ENCODE measurements around the gene UGT1A4.

UGT1A4 gene

DNA sequence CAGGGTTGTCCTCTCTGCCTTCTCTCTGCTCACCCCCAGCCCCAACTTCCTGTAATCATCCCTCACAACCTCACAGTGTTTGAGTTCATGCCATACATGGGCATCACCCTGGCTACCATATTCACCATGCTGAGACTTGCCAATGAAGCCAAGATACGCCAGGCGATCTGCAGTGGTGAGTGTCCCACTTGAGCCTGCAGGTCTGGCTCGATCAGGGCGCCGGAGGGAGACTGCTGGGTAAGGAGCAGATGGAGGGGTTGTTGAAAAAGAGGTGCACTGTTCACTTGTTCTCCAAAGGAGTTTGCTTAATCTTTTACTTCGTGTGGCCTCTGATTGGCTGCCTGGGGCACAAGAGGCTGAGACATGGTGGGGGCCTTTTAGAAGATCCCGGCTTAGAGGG is 74.2 kb downstream of the UGT1A4 start:
- no peak for DNase-seq

DNA sequence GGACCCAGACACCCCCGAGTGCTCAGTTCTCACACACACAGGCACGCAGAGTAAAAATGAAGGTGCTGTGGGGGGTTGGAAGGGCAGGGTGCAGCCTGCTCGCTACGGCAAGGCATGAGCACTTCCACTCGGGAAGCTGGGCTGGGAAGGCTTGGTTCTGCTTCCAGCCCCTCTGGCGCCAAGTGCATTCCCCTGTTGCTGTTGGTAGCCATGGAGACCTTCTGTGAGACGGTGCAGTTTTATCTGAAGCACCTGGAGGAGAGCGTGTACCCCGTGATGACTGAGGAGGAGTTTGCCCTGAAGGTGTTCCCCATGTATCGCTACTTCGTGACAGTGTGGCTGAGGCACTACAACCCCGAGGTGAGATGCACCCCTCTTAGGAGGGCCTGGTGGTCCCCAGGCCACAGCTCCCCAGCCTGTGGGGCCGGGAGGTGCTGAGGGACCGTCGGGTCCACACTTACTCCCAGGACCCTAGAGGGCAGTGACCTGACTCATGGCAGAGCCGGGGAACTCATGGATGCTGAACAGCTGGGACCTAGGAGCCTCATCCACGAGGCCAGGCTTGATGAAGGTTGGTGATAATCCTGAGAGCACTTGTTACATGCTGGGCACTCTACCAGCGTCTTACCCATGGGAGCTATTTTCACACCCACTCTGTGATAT is 75.1 kb downstream of the UGT1A4 start:
- DNase-seq: peak; percentile 81

DNA sequence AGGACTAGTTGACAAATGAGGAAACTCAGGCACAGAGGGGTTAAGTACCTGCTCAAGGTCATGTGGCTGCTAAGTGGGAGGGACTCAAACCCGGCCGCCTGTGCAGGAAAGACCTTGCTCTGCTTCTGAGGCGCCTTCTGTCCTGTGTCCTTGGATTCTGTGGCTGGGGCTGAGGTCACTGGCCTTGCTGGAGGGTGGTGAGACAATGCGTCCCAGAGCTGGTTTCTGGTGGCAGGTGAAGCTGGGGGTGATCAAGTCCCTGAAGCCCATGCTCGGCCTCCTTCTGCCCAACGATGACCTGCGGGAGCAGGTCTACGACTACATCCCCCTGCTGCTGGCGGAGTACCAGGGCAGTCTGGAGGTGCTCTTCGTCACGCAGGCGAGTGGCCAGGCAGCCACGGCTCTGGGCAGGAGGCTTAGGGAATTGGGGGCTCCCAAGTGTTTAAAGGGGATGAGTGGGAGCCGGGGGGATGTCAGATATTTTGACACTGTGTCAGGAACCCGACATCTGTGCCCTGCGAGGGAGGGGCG is 75.7 kb downstream of the UGT1A4 start:
- no peak for DNase-seq

DNA sequence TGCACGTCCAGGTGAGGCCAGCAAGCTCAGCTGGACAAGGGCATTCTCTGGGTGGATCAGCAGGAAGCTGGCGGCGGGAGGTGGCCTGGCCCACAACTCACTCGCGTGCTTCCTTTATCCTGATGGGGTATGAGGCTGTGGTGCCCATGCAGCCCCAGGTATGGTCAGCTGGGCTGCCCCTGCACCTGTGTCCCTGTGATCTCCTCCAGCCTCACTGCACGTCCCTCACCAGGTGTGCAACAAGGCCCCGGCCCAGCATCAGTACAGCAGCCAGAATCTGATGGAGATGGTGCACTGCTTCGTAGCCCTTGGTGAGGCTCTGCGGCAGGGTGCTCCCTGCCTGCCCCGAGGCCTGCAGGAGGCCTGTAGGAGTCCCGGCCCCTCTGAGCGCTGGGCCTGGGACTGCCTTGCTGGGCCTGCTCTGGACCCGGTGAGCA is 77.2 kb downstream of the UGT1A4 start:
- no peak for DNase-seq

DNA sequence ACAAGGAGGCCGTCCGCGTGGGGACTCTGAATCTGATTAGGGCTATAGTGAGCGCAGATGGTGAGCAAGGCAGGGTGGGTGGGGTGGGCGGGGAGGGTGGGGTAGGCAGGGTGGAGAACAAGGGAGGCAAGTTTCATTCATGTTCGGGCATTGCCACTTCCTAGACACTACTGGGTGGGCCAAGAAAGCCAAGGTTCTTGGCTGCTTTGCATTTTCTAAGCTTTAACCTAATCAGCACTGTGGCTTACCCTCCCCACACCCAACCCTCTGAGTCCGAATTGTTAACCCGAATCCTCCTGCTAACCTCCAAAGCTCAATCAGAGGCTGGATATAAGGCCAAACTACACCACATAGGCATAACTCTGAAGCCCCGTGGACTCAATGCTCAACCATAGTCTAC is 77.7 kb downstream of the UGT1A4 start:
- no peak for DNase-seq

DNA sequence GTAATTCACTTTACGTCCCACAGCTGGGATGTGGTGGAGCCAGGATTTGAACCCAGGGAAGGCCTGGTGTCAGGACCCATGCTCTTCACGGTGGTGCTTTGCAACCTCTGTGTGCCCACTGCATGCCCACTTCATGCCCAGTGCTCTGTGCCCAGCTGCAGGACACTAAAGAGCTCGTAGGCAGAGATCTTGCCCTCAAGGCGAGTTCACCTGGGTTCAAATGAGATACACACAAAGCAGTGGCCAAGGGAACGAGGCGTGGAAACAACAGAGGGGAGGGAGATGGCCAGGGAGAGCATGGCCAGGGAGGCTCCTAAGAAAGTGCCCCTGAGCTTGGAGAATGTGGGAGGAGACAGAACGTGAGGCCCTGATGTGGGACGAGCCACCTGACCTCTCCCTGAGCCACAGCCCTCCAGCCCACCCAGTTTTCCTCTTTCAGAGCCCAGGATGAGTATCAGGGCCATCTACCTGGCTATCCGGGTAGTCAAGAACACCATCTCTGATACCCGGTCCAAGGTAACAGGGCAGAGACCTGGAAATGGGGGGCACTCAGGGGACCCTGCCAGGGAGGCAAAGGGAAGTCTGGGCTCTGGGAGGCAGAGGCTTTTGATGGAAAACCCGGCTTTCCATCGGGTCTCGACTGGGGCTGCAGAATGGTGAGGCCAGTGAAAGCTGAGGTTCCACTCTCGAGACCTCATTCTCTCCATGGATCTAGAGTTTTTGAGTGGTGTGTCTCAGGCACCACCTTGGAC is 80.0 kb downstream of the UGT1A4 start:
- DNase-seq: no peak

DNA sequence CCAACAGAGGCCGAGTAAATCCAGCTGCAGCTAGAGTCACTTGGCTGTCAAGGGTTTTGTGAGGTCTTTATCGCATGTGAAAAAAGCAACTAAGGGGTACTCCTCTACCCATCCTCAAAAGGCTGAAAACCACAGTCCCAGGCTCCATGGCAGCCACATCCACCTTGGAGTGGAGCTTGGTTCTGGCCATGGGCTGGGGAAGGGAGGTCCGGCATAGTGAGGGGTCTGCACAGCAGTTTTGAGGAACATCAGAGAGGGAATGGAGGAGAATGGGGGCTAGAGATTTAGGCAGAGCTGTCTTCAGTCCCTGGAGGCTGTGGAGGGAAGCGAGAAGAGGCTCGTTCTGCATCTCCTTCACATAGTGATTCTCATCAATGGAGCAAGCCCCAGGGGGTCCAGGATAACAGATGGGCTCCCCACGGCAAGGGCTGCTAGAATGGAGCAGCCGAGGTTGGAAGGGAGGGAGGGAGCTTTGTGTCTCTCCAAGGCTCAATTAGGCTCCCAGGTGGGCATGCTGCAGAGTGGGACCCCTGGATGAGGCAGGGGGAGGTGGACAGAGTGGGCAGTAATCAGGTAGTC is 80.6 kb downstream of the UGT1A4 start:
- DNase-seq: no peak

DNA sequence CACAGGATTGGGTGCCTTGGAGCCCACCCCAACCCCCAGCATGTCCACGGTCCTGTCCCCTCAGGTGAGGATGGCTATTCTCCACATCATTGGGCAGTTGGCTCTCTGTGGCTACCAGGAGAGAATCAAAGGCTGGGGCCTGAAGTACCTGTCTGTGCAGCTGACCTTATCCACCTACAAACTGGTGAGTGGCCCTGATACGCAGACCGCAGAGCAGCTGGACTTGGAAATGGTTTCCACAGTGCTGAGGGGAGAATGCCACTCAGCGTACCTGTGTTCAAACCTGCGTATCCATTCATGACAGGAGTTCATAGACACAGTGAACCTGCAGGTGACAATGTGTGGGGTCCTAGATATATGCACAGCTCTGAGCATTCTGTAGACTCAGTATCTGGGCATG is 81.2 kb downstream of the UGT1A4 start:
- DNase-seq: no peak

DNA sequence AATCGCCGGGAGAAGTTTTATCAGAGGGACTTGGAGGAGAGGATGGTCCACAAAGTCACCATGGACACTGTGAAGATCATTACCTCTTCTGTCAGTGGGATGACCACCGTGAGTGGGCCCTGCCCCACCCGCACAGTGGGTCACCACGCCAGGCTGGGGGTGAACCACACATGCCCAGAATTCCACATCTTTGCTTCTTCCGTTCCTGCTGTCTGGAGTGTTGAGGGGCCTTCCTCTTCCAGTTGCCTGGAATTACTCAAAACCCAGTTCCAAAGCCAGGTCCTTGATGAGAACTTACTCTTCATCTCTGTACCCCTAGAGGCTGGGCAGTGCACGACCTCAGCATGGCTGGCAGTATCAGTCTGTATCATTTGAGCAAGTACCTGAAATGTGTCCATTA is 81.7 kb downstream of the UGT1A4 start:
- DNase-seq: no peak

DNA sequence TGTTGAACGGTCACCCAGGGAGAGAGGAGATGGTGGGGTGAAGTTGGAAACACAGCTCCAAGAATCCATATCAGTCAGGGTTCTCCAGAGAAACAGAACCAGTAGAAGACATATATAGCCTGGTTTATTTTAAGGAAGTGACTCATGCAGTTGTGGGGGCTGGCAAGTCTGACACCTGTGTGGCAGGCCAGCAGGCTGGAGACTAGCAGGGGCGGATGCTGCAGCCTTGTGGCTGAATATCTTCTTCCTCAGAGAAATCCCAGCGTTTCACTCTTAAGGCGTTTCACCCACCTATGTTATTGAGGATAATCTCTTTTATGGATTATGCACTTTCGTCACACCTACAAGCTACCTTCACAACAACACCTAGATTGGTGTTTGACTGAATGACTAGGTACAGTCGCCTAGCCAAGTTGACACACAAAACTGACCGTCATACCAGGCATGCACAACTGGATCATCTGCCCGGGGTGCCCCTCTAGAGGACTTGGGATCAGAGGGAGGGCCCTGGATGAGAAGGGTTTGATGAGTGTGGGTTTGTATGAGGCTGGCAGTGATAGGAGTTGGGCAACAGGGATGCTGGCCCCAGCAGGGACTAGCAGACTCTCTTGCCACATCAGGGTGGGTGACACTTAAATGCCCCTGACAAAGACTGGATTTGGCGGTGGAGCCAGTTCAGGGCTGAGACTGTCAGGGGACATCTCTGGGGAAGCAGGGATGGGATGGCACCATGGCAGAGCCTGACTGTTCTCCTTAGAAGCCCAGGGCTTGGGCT is 83.0 kb downstream of the UGT1A4 start:
- no peak for DNase-seq

DNA sequence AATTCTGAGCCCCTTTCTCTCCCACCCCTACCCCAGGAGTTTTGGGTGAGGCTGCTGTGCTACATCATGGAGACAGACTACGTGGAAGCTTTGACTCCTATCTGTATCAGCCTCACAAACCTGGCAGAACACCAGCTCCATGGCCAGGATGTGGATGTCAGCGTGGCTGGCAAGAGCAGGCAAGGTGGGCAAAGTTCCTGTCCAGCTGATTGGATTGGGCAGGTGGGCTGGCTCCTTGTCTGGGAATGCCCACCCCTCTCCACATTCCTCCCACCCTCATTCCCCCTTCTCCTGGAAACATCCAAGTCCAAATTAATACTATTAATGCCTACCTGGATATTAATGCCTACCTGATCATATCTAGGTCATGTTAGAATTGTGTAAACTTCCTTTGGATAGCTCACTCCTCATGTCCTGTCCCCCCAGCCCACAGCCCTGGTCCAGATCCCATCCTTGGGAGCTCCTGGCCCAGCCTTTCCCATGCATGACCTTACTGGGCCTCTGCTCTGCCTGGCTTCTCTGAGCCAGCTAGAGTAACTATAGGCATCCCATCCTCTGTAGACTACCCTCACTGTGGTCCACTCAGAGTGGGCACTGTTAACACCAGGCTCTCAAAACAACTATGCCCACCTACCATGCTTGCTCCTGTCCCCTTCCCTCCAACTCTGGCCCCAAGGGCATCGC is 83.7 kb downstream of the UGT1A4 start:
- DNase-seq: no peak

DNA sequence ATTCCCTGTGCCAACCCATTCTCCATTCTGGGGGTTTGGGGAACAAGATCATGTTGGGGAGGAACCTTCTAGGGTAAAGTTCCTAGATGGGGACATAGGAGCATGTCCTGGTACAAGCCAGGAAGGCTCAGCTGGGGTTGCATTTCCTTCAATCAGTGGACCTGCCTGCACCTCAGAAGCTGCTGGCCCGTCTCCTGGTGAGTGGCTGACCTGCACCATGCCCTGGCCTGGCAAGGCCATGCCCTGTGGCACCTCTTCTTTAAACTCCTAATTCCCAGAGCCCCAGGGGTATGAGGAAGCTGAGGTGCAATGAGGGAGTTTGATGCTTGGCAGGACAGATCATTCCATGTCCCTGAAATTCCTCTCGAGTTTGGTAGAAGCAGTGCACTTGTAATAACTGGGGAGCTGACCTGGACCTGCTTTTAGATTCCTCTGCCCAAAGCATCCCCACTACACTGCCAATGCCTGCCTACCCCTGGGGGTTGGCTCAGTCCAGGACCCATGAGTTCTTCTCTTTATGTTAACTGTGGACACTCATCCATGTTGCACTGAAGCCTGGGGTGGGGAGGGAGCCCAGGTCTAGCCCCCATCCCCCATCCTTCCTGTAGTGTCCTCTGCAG is 84.9 kb downstream of the UGT1A4 start:
- no peak for DNase-seq

DNA sequence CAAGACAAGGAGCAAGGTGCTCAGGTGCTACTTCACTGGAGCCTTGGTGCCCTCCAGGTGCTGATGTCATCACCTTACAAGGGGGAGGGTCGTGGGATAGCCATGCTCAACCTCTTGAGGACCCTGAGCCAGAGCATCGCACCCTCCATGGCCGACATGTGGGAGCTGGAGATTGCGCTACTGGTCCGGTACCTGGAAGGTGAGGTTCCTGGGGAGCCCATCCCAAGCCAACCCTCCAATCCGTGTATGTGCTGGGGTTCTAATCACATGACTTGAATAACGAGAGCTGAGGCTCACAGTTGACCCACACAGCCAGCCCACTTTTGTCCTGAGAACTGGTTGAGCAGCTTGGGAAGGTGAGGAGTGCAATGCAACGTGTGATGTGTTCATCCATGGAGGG is 85.5 kb downstream of the UGT1A4 start:
- no peak for DNase-seq

DNA sequence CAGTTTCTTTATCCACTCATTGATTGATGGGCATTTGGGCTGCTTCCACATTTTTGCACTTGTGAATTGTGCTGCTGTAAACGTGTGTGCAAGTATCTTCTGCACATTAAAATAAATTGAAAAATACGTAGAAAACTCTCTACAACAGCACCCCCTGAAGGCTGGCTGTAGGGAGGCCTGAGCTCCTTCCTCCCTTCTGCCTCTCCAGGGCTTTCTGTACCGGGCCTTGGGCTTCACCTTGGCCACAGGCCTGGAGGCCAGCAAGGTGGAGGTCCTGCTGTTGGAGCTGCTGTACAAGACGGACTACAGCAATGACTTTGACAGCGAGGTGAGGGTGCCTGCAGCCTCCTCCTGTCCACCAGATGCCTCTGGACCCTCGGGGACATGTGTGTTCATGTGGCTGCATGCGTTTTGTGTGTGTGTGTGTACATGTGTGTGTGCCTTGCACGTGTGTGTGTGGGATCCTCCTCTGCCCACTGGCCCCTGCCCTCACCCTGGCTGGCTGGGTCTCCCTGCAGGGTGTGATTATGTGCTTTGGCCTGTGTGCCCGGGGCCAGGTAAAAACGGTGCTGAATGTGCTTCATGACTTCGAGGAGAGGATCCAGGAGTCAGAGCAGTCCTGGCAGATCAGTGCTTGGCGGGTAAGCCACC is 88.8 kb downstream of the UGT1A4 start:
- DNase-seq: no peak

DNA sequence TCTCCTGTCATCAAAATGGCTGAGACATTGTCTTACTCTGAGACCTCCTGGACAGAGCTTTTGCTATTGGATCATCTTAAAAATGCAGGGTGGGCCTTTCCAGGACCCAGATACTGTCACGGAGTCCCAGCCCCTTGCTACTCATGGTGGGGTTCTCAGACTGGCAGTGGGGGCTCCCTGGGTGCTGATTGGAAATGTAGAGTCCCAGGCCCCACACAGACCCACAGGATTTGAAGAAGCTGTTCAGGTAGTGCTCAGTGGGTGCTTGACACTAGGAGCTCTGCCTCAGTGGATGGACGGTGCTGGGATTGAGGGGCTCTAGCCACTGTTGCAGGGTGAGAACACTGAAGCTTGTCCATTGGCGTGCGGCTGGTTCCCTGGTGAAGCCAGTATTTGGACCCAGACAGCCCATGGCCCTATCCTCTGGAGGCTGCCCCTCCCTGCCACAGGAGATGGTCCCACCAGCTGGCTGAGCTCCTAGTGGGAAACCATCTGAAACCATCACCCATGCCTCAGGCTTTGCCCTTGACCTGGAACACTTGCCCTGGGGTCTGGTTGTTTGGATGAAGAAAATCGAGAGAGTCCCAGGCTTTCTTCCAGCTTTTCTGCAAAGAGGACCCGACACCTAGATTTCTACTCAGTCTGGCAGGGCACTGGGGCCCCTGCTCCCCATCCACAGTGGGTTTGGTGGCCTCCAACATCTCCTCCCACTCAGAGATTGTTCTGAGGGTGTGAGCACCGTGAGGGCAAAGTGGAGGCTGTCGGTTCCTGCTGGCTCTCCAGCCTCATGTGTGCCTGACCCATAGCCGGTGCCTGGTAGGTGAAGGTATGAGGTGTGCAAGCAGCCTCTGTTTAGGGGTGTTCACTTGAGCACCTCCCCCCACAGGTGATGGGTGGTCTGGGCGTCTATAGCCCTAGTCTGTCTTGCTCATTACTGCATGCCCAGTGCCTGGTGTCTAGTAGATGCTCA is 89.7 kb downstream of the UGT1A4 start:
- no peak for DNase-seq

DNA sequence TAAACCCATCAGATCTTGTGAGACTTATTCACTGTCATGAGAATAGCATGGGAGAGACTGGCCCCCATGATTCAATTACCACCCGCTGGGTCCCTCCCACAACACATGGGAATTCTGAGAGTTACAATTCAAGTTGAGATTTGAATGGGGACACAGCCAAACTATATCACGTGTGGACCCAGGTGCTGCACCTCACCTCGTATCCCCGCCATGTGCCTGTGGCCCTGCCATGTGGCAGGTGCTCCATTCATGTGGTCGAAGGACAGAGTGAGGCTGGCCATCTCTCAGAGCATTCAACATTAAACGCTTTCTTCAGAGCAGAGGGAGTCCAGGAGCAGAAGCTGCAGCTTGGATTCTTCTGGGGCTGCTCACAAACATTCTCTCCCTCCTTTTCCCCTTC is 91.8 kb downstream of the UGT1A4 start:
- no peak for DNase-seq

DNA sequence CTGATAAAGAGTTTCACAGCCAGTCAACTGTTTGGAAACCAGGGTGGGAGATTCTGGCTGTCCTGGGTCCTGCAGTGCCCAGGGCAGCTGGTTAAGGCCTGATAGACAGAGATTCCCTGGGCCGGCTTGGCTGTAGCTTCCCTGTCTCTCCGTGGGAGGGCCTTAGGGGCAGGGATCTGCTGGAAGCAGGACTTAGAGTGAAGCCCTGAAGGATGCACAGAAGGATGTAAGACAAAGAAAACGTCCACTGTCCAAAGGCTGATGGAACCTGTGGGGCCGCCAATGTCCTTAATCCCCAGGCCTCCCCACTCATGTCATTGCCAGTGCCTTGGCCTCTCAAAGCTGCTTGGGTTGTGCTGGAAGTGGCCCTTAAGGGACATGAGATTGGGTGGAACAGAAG is 92.6 kb downstream of the UGT1A4 start:
- DNase-seq: no peak

DNA sequence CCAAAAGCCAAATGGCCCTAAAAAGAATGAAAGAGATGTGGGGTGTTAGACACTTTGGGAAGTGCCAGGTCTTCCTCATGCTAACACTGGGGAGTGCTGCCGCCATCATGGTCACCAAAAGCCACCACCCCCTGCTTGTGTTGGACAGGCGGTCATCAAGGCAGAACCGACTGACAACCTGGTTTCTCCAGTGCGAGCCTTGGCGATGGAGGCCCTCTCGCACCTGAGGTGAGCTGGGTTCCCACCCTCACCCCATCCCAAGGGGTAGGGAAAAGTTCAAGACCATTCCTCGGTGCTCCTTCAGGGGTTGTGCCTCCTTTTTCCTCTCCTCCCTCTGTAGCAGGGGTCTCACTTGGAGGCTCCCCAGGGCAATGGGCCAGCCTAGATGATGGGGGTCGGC is 93.2 kb downstream of the UGT1A4 start:
- no peak for DNase-seq

DNA sequence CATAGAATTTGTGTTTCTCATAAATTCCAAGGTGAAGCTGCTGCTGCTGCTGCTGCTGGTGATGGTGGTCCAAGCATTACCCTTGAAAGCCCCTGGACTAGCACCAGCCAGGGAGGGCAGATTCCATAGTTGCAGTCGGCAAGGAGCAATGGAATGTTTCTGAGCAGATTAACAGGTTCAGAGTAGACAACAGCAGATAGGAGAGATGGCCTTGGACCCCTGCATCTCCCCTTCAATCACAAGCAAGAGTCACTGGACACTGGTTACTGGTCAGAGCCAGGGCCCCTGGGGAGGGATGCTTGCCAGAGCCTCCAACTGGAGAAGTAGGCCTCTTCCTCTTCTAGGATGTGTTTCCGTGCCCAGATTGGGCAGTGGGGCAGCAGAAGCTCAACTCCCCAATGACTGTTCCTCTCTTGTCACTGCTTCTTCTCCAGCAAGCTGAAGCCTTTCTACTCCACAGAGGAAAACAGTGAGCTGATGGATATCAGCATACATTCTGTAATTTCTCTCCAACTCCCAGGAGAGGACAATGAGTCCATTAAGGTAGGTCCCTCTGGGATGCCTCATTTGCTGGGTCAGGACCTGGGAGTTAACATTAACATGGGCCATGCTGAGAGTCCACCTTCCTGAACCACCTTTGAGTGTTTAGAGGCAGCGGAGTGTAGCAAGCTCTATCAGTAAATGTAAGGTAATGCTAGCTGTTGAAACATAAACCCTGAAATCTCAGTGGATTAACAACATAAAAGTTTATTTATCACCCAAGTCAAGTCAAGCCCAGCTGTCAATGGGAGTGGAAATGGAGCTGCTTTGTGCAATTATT is 94.9 kb downstream of the UGT1A4 start:
- DNase-seq: no peak

Data from DMS79 (cell line).